Urothelium cell line (cell line): Measurements from ENCODE around the gene TCN2.
"Not testable (repeated sequence)": the region's sequence is repeated elsewhere in the genome, so short reads cannot be mapped to it uniquely, and the experiment has no call there.

ENCODE experiments used
- DNase-seq: peaks from one replicate; pipeline ENCODE4 v3.0.0; 2011; ENCODE audit warnings: low spot score, mixed read lengths
- FAIRE-seq: peaks from 2 replicates; lab custom pipeline; 2011; peaks lifted over from hg19 to GRCh38; lab: Jason Lieb, UNC

TCN2 gene

DNA sequence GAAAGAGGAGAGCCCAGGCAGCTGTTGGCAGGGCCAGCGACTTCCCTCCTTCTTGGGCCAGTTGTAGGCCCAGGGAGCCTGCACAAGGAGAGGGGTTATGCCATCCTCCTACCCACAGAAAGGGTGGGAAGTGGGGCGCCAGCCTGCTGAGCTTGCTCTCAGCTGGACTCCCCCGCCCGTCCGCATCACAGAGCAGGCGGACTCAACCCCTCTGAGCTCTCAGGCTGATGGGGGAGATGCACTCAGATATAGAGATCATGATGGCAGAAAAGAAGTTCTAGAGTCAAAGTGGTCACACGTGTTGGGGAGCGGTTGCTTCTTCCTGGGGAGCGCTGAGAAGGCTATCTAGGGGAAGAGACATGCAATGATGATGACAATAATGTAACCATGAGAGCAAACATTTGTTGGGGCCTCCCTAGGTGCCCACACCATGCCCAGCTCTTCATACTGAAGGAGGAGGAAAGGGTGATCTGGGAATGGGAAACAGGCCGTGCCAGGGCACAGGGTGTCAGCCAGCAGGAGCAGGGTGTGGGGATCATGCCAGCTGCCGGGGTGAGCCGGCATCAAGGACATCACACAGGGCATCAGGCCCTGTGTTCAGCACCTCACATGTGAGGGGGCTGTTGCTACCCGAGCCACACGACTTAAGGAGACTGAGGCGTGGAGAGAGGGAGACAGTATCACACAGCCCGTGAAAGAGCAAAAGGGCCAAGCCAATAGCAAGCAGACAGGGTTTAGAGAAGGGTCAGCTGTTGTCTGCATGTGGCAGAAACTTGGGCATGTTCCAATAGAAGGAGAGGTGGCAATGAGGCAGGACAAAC is 36.3 kb downstream of the TCN2 start:
- FAIRE-seq, result no peak
- no peak for DNase-seq

DNA sequence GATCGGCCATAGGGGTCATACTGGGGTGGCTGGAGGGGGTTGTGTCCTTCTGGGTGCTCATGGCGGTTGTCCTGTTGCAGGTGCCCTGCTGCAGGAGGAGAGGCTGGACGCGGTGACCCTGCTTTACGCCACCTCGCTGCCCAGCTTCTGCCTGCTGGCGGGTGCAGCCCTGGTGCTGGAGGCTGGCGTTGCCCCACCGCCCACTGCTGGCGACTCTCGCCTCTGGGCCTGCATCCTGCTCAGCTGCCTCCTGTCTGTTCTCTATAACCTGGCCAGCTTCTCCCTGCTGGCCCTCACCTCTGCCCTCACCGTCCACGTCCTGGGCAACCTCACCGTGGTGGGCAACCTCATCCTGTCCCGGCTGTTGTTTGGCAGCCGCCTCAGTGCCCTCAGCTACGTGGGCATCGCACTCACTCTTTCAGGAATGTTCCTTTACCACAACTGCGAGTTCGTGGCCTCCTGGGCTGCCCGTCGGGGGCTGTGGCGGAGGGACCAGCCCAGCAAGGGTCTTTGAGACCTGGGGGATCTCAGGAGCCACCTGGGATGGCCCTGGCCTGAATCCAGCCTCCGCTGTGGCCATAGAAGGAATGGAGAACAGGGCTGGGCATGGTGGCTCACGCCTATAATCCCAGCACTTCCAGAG is 39.7 kb downstream of the TCN2 start:
- peak; percentile 55 for FAIRE-seq

DNA sequence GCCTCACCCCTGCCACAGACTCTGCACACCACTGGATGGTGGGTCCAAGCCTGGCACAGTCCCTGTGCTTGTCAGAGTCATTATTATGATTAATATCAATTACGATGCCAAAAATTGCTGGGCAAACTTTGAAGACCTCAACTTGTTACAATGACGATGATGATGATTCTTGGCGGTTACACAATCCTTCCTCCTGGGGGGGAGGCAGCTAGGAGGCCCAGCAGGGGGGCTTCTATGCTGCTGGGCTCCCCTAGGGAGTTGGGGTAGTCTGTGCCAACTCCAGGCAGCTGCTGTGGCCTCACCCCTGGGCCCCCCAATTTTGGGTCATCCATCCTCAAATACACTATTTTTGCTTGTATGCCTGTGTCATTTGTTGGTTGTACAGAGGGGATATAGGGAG is 40.6 kb downstream of the TCN2 start:
- DNase-seq (no peak), FAIRE-seq (no peak)

More for the DNA sequence above, 39.7 kb downstream of the TCN2 start:
- no peak for DNase-seq

DNA sequence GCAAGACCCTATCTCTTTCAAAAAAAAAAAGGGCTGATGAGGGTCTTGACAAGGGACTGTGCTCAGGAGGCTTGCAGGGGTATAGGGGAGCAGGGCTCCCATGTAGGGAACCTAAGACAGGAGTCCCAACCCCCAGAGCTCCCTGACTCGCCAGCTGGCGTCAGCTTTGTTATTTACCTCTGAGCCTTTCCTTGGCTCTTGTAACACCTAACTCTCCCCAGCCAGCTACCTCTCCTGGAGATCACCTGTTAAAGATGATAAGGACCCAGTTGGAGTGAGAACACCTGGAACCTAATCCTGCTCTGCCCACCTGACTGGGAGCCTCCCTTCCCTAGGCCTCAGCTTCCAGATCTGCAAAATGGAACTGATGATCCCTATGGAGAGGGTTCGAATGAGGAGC is 41.9 kb downstream of the TCN2 start:
- FAIRE-seq (no peak), DNase-seq (no peak)

DNA sequence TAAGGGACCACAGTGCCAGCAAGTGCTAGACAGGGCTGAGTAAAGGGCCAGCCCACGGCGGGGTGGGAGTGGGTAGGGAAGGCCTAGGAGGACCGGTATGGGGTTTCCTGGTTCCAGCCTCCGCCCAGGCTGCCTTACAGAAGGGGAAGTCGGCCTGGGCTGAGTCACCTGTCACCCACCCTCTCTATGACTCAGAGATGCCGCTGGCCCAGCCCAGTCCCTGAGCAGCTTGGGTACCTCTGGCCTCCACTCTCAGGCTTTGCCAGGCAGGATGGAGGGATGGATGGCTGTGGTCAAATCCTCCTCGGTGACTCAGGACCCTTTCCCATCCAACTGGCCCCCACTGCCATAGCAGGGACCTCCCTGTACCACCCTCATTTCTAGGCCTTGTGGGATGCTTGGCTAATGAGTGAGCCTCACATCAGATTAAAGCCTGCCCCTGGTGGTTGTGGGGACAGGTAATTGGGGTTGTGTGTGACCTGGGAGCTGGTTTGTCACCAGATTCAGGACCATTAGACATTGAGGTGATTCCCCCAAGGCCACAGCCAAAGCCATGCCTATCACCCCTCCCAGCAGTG is 42.5 kb downstream of the TCN2 start:
- FAIRE-seq (peak; percentile 94), DNase-seq (peak; percentile 97)

DNA sequence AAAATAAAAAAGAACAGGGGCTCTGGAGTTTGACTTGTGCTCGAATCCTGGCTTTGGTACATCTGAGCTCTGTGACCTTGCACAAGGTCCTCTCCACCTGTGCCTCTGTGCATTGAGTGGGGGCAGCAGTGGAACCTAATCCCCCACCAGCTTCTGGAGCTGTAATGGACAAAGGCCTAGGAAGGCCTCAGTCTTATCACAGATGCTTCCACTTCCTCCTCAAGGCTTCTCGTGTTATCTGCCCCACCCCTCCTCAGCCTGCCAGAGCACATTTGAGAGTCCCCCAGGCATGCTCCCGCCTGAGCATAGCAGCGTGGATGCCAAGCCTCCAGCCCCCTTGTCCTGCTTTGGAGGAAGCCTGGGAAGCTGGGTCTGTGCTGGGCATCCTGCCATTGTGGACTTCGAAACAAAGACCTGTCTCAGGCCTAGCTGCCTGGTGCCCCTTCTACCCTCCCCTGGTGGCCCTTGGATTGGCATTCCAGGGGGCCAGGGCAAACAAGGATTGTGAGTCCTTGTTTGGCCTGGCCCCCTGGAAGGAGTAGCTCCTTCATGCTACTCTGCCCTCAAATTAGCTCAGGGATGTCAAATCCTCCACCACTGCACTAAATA is 43.6 kb downstream of the TCN2 start:
- FAIRE-seq (no peak), DNase-seq (no peak)

DNA sequence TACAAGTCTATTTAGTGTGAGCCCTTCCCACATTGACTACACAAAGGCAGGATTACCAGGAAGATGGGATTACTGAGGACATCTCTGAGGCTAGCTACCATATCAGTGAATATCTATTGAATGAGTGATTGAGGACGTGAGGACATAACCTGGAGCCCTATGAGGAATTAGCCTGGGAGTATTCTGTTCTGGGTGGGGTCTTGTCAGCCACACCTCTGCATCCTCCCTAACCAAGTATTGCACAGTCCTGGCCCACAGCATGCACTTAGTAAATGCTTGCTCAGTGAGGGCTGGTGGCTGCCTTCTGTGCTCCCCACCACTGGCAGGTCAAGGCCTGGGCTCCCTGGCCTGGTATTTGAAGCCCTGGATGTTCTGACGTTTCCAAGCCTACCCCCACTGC is 45.9 kb downstream of the TCN2 start:
- DNase-seq (no peak), FAIRE-seq (no peak)

DNA sequence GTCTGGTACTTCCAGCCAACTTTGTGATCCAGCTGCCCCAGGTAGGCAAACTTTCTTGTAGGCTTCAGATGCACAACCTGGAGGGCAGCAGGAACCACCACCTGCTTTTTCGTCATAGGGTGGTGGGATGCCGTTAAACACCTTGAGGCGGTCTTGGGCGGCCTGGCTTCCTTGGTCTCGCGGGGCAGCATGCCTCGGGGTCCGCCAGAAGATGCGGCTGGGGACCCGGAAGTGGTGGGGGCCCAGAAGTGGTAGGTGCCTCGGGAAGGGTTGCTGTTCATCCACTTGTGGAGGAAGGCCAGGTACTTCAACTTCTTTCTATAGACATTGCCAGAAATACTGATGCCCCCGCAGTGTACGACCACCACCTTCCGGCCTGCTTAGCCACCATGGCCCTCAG is 47.4 kb downstream of the TCN2 start:
- FAIRE-seq (no peak), DNase-seq (no peak)

DNA sequence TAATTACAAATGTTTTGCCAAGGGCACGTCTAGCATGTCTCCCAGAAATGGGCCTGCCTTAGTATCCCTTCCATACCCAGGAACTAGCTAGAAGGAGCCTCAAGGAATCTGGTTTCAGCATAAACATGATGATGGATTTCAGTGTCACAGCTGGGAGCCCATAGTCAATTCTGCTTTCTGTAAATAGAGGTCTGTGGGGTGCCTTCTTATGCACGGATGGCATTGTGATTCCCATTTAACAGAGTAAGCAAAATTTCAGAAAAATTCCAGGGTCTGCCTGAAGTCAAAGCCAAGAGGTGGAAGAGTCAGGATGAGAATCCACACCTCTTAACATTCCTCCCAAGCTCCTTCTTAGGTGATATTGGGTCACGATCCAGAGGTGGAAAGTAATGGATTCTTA is 48.6 kb downstream of the TCN2 start:
- no peak for FAIRE-seq
- no peak for DNase-seq

DNA sequence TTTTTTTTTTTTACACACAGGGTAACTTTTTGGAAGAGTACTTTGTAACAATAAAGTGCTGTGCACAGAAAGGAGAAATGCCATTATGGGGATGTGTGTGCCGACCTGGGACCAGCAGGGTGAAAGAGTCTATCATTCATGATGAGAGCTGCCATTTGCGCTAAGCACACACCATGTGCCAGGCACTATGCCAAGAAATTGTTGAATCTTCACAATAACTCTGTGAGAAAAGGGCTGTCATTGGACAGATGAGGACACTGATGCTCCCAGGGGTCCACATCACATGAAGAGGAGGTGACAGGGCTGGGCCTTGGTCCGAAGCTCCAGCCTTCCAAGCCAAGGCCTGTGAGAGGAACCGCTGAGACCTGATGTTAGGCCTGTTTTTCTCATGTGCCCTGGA is 55.1 kb downstream of the TCN2 start:
- FAIRE-seq, result no peak
- DNase-seq, result no peak

DNA sequence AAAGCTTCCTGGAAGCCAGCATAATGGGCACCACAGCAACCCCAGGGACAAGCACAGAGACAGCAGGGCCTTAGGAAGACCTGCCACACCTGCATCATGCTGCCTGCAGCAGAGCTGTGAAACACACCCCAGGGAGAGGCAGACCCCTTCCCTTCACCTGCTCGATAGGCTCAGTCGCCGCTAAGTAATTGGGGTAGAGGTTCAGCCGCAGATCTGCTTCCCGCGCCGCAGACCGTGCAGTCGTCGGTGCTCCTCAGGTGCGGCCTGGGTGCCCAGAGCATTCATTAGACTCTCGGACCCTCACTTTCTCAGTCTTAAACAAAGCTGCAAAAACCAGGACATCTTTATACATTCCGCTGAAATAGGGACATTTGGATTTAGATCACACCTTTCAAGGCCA is 57.8 kb downstream of the TCN2 start:
- FAIRE-seq (no peak), DNase-seq (no peak)

DNA sequence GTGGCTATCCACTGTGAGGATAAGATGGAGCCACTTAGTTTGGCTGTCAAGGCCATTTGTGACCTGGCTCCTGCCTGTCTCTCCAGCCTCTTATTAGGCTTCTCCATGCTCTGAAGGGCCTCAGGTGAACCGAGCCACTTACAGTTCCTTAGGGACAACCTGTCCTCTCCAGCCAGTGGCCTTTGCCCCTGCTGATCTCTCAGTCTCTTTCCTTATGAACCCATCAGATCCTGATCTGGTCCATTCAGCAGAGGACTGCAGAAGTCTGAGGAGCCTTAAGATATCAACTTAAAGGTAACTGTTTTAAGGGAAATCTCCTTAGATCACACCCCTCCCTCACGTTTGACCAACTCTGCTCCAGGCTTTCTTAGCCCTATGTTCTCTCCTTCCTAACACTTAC is 58.3 kb downstream of the TCN2 start:
- FAIRE-seq (no peak), DNase-seq (no peak)

DNA sequence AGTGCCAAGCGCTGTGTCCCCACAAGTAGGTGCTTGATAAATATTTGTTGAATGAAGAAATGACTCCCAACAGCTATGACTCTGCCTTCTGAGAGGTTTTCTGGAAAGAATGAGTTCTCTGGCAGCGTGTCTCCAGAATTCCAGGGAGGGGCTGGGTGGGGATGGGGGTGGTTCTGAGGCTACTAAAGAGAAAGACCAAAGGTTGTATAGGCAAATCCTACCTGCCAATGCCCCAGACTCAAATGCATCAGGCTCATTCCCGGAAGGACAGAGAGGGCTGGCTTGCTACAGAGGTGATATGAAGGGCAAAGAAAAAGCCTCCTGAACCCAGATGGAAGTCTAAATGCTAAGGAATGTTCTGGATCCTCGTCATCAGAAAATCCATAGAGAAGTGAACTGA is 58.8 kb downstream of the TCN2 start:
- FAIRE-seq, result no peak
- DNase-seq, result no peak

DNA sequence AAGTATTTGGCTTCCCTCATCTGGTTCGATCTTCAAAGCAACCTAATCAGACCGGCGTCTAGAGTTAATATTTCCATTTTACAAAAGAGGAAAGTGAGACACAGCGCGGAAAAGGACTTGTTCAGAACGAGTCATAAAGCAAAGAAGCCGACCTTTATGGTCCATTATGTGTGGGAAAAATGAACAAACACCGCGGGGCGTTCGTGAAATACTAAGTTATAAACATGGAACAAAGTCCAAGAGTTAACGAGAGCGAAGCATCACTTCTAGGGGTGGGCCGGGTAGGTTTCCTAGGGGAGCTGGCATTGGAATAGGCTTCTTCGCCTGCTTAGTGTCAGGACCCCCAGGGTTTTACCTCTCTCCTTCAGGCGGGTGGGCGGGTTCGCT is 60.1 kb downstream of the TCN2 start:
- FAIRE-seq (no peak), DNase-seq (no peak)

DNA sequence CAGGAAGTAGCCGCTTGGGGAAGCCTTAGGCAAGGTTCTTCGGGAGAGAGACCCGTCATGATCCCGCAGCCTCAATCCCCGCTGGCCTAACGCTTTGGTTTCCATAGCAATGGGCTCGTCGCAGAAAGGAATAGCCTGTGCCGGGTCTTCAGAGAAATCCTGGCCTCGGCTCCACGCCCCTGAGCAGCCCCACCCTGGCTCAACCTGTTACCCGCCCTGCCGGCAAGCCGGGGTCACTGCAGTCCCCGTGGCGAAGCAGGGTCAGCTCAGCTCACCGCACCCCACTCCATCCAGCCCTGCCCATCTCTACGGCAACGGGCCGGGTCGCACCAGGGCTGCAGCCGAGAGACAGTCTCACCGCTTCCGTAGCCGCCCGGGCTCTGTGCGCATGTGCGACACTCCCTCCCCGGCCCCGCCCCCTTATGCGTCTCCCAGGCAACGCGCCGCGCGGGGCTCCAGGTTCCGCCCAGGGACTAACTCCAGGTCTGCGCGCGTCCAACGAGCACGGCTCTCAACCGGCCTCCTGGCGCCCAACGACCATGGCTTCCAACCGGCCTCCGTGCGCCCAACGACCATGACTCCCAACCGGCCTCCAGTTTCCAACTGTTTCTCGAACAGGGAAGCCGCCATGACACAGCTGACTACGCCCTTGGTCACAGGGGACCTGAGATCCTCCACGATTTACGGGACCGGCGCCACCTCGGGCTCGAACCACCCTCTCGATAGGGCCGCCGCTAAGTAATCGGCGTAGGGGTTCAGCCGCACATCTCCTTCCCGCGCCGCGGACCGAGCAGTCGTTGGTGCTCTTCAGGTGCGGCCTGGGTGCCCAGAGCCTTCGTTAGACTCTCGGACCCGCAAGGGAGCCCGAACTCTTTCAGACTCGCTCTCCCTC is 60.8 kb downstream of the TCN2 start, which contains the start of gene DUSP18:
Gene DUSP18 (minus strand): TSS at position 382 of the 892 bp plus-strand sequence. CDS start 3,872 bp downstream, outside the sequence.
- FAIRE-seq, result peak; percentile 98
- DNase-seq, result peak; percentile 99

DNA sequence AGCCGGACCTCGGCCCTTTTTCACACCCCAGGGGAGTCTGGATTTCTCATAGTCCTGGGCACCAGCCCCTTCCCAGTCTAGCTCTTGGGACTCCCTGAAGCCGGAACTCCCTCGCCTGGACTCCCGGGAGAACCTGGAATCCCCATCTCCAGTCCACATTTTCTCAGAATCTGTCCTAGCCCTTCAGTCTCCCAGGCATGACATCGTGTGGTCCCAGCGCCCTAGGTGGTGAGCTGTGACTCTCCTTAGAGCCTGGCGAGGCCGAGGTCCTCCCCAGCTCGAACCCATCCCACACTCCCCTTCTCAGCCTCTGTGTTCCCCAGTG is 61.4 kb downstream of the TCN2 start:
- DNase-seq, result no peak
- no peak for FAIRE-seq

DNA sequence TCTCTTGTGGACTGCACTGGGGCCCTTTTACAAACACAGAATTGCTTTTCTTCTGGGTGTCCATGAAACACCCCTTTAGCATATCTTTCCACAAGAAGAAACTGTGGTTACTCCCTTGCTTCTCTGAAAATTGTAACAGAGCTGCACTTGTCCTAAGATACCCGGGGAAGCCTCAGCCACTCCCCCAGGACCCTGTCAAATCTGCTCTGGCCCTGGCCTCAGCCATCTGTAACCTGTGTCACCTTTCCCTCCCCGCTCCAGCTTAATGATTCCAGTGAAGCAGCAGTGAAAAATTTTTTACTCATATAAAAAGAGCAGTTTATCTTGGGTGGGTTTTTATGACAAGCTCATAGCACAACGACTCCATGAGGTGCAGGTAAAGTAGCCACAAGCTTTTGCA is 64.1 kb downstream of the TCN2 start:
- no peak for FAIRE-seq
- no peak for DNase-seq

DNA sequence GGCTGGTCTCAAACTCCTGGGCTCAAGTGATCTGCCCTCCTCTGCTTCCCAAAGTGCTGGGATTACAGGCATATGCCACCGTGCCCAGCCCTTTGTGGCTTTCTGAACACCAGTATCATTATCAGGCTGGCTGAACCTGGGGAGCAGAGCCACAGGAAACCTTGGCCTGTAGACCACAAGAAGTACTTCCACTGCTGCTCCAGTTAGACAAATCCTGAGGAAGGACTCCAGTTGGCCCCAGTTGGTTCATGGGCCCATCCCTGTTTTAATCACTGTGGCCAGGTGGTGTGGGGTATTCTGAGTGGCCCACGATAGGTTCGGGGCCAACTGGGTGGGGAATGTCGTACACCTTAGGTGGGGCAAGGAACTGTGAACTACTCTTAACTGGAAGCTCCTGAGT is 66.2 kb downstream of the TCN2 start:
- no peak for DNase-seq

DNA sequence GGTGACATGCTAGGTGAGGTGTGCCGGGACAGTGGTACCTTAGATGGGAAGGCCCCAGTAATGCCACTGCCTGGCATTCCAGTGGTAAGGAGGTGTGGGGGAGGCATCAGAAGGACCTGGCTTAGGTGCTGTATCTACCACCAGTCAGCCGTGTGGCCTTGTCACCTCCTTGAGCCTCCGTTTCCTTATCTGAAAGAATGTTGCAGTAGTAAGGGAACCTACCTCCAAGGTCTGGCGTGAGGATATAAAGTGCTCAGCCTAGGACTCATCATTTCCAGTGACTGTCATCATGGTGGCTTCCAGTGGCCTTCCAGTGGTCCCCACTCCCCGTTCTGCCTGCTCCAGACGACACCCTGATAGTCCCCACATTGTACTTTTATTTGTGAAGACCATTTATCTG is 67.5 kb downstream of the TCN2 start:
- no peak for DNase-seq
- peak; percentile 74 for FAIRE-seq

More for the DNA sequence above, 66.2 kb downstream of the TCN2 start:
- FAIRE-seq, result no peak

DNA sequence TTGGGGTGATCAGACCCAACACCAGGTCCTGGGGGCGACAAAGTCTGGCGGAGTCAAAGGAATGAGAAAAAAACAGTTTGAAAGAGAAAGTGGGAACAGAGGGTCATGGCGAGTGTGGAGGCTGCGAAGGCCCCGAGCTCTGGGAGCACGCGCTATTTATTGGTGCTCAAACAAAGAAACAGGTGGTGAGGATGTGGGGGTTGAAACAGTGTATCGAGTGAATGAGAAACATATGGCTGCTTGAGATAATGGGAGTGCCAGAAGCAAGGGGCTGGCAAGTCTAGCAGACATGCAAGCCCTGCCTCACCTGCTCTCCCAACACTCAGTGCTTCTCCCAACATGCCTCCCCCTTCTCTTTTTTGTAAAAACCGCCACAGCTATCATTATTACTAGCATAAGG is 68.5 kb downstream of the TCN2 start:
- FAIRE-seq (no peak), DNase-seq (no peak)

DNA sequence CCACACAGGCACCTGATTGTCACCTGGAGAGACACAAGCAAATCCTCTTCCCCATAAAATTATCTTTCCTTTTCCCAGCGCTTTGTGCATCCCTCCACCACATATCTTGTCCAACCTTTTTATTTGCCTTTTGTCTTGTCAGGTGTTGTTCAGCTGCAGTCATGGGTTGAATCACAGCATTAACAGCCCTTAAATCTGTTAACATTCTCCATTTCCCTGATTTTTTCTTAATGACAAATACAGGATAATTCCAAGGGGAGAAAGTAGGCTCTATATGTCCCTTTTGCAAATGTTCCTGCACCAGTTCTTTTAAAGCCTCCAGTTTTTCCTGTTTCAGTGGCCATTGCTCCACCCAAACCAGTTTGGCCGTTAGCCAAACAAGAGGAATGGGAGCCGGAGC is 69.6 kb downstream of the TCN2 start:
- not testable (repeated sequence) for DNase-seq, FAIRE-seq
